H9 (cell line): Measurements from ENCODE around the gene NUP62CL. TPM values are rescaled to one million over a fixed set of nuclear protein-coding genes. Genes with fewer than 3 reads are reported as not detected.

Experiments
- DNase-seq: peaks from one replicate; pipeline ENCODE4 v3.0.0-alpha.2; 2017
- H2AFZ ChIP-seq: one replicate; pipeline ENCODE4 v1.6.1; 2013; ENCODE audit warnings: mild to moderate bottlenecking, low read length, control low read depth, moderate library complexity
- H2AK5ac ChIP-seq: 2 replicates; pipeline ENCODE4 v1.6.1; 2013; ENCODE audit warnings: low read length, control low read depth, mixed read lengths; ENCODE audit not compliant: insufficient read length
- H2BK120ac ChIP-seq: one replicate; pipeline ENCODE4 v1.6.1; 2013; ENCODE audit warnings: low read depth, mild to moderate bottlenecking, low read length, control low read depth, inconsistent platforms; ENCODE audit not compliant: poor library complexity, severe bottlenecking
- H2BK12ac ChIP-seq: 2 replicates; pipeline ENCODE4 v1.6.1; 2013; ENCODE audit warnings: low read length, control low read depth, mixed read lengths, low read depth; ENCODE audit not compliant: insufficient read length
- H2BK15ac ChIP-seq: 2 replicates; pipeline ENCODE4 v1.6.1; 2013; ENCODE audit warnings: low read depth, low read length, control low read depth
- H2BK20ac ChIP-seq: one replicate; pipeline ENCODE4 v1.6.1; 2013; ENCODE audit warnings: low read depth, mild to moderate bottlenecking, low read length, control low read depth, inconsistent platforms; ENCODE audit not compliant: poor library complexity, severe bottlenecking
- H2BK5ac ChIP-seq: 2 replicates; pipeline ENCODE4 v1.6.1; 2013; ENCODE audit warnings: low read length, control low read depth, mixed read lengths; ENCODE audit not compliant: insufficient read length
- H3K14ac ChIP-seq: 2 replicates; pipeline ENCODE4 v1.6.1; 2013; ENCODE audit warnings: low read length, control low read depth; ENCODE audit not compliant: insufficient read depth
- H3K18ac ChIP-seq: 2 replicates; pipeline ENCODE4 v1.6.1; 2013; ENCODE audit warnings: low read depth, mild to moderate bottlenecking, mixed read lengths, low read length, control low read depth; ENCODE audit not compliant: insufficient read length
- H3K23ac ChIP-seq: 2 replicates; pipeline ENCODE4 v1.6.1; 2013; ENCODE audit warnings: low read length, control low read depth, mixed read lengths, low read depth; ENCODE audit not compliant: insufficient read length
- H3K23me2 ChIP-seq: 2 replicates; pipeline ENCODE4 v1.6.1; 2013; ENCODE audit warnings: low read depth, mild to moderate bottlenecking, mixed read lengths, low read length, control low read depth; ENCODE audit not compliant: insufficient read length, poor library complexity, severe bottlenecking
- H3K27ac ChIP-seq: 2 replicates; pipeline ENCODE4 v1.5.1; 2013; ENCODE audit warnings: low read length, control low read depth, mixed read lengths, low read depth; ENCODE audit not compliant: insufficient read length
- H3K27me3 ChIP-seq: 2 replicates; pipeline ENCODE4 v1.6.1; 2013; ENCODE audit warnings: low read length, control low read depth, inconsistent platforms; ENCODE audit not compliant: insufficient read depth
- H3K4ac ChIP-seq: 2 replicates; pipeline ENCODE4 v1.6.1; 2013; ENCODE audit warnings: low read depth, mild to moderate bottlenecking, control low read depth, inconsistent platforms, low read length, moderate library complexity
- H3K4me1 ChIP-seq: 2 replicates; pipeline ENCODE4 v1.6.1; 2013; ENCODE audit warnings: low read length, control low read depth, inconsistent platforms; ENCODE audit not compliant: insufficient read depth
- H3K4me2 ChIP-seq: 2 replicates; pipeline ENCODE4 v1.6.1; 2013; ENCODE audit warnings: low read length, control low read depth, mixed read lengths; ENCODE audit not compliant: insufficient read length, insufficient read depth
- H3K56ac ChIP-seq: 2 replicates; pipeline ENCODE4 v1.6.1; 2013; ENCODE audit warnings: low read depth, mild to moderate bottlenecking, mixed read lengths, low read length, control low read depth; ENCODE audit not compliant: insufficient read length
- H3K79me1 ChIP-seq: 2 replicates; pipeline ENCODE4 v1.6.1; 2013; ENCODE audit warnings: low read depth, mild to moderate bottlenecking, moderate library complexity, low read length, control low read depth, inconsistent platforms; ENCODE audit not compliant: insufficient read depth, poor library complexity, severe bottlenecking
- H3K79me2 ChIP-seq: 2 replicates; pipeline ENCODE4 v1.6.1; 2013; ENCODE audit warnings: low read length, control low read depth, inconsistent platforms; ENCODE audit not compliant: insufficient read depth
- H3K9ac ChIP-seq: 2 replicates; pipeline ENCODE4 v1.6.1; 2013; ENCODE audit warnings: low read length, control low read depth, mixed read lengths; ENCODE audit not compliant: insufficient read length; ENCODE audit errors: extremely low read depth
- H3K9me3 ChIP-seq: one replicate; pipeline ENCODE4 v1.6.1; 2013; ENCODE audit warnings: low read depth, low read length, inconsistent platforms; ENCODE audit not compliant: control insufficient read depth
- H3T11ph ChIP-seq: one replicate; pipeline ENCODE4 v1.6.1; 2013; ENCODE audit warnings: mild to moderate bottlenecking, low read length, control low read depth, inconsistent platforms
- H4K20me1 ChIP-seq: one replicate; pipeline ENCODE4 v1.6.1; 2013; ENCODE audit not compliant: control insufficient read depth, insufficient read length, insufficient read depth
- H4K5ac ChIP-seq: 2 replicates; pipeline ENCODE4 v1.6.1; 2013; ENCODE audit warnings: low read depth, mild to moderate bottlenecking, mixed read lengths, low read length, control low read depth; ENCODE audit not compliant: insufficient read length
- H4K8ac ChIP-seq: replicated peaks from 2 replicates; pipeline ENCODE4 v1.6.1; 2013; ENCODE audit warnings: low read length, control low read depth, mixed read lengths, low read depth; ENCODE audit not compliant: insufficient read length
- H4K91ac ChIP-seq: 2 replicates; pipeline ENCODE4 v1.6.1; 2013; ENCODE audit warnings: low read depth, mild to moderate bottlenecking, moderate library complexity, mixed read lengths, low read length, control low read depth; ENCODE audit not compliant: insufficient read length
- H3K27ac Mint-ChIP-seq, 3 experiments: 2 replicates in 2 of 3; 3 replicates in 1 of 3; pipeline ENCODE4 v1.8.0; 2020 to 2021; ENCODE audit warnings: mixed read lengths in 3 of 3, mild to moderate bottlenecking in 1 of 3, moderate library complexity in 1 of 3
- H3K27me3 Mint-ChIP-seq: 2 replicates; pipeline ENCODE4 v1.8.0; 2021; ENCODE audit warnings: low read depth, mild to moderate bottlenecking, moderate library complexity, mixed read lengths
- H3K36me3 Mint-ChIP-seq, 3 experiments: 2 replicates in 2 of 3; 3 replicates in 1 of 3; pipeline ENCODE4 v1.8.0; 2020 to 2021; ENCODE audit warnings: low read depth in 3 of 3, mixed read lengths in 3 of 3; ENCODE audit not compliant: insufficient read depth in 1 of 3
- H3K4me1 Mint-ChIP-seq, 2 experiments: 2 replicates each; pipeline ENCODE4 v1.8.0; 2020; ENCODE audit warnings: mixed read lengths in 2 of 2
- H3K4me3 Mint-ChIP-seq, 2 experiments: 2 replicates in 1 of 2; 3 replicates in 1 of 2; pipeline ENCODE4 v1.8.0; 2020 to 2021; ENCODE audit warnings: mild to moderate bottlenecking in 2 of 2, mixed read lengths in 2 of 2, moderate library complexity in 1 of 2
- H3K9me3 Mint-ChIP-seq, 2 experiments: 2 replicates in 1 of 2; 3 replicates in 1 of 2; pipeline ENCODE4 v1.8.0; 2020; ENCODE audit warnings: mild to moderate bottlenecking in 2 of 2, mixed read lengths in 2 of 2, moderate library complexity in 1 of 2
- WGBS: extraction: QIAGEN DNeasy Blood & Tissue Kit; methylation state at CpG from one replicate; pipeline ENCODE4 v1.1.7; 2013; ENCODE audit warnings: missing lambda C conversion rate, low lambda C conversion rate, mixed read lengths; ENCODE audit not compliant: insufficient read length; ENCODE audit errors: extremely low coverage; 5-methylcytosine and 5-hydroxymethylcytosine counted together
- total RNA-seq: library from RNA; stranded (reverse); gene quantifications from 2 replicates; pipeline ENCODE4 v1.2.1, GENCODE V29; 2021
- TF ChIP-seq, protein P1 (sequence below): fragments of 200-600 bp; sonication (generic); conservative IDR thresholded peaks from 3 replicates; pipeline ENCODE4 v1.8.0; 2021; ENCODE audit warnings: antibody characterized with exemption, mild to moderate bottlenecking

Gene NUP62CL
- total RNA-seq, 1 experiment from 2014 or later = 3.9 TPM

DNA sequence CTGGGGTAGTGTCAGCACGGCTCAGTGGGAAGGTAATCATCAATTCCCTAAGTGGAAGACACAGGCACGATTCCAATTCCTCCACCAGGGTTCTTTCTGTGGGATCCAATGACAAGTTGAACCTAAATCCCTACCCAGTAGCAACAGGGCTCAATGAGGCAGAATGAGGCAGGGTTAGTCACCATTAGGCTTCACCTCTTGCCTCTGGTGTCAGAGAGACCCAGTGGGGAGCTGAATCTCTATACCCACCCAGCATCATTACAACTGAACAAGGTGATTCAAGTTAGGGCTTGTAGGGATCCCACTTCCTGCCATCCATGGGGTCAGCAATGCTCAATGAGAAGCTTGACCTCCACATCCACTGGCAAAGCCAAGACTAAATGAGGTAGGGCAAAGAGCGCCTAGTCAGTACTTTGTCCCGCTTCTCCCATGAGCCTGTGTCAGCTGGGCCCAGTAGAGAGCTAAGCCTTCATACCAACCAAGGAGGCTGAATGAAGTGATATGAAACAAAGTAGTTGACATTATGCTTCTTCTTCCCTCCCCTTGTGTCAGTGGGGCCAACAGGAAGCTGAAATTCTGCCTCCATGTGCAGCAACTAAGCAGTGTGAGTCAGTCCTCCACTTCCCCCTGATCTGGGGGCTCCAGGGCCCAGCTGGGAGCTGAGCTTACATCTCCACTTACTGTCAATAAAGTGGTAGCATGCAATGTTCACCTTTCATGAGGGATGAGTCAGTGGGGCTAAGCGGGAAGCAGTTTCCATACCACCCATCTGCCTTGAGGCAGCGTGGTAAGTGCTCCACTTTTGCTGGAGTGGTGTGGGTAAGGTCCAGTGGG, 51.2 kb downstream of the NUP62CL start:
- H4K5ac ChIP-seq = no peak overlapping the region
- H2BK15ac ChIP-seq = no peak overlapping the region
- Mint-ChIP-seq H3K36me3 (peaks cover 0 to 7% (median 5%) of the 10 kb centered on the region in 3 experiments; a peak in 3 of 7 replicates), H3K27ac (peak overlapping the region in 1 of 3 experiments; percentile 82; a peak in 1 of 7 replicates), H3K9me3 (peaks cover 0 to 30% of the 10 kb centered on the region in 2 experiments; a peak in 2 of 5 replicates), H3K4me3 (peak overlapping the region; percentile 72 to 84), H3K4me1 (peaks cover 22 to 30% of the 10 kb centered on the region in 2 experiments), H3K27me3 (no peaks in the 10 kb centered on the region)
- H4K91ac ChIP-seq = no peak overlapping the region
- H2BK12ac ChIP-seq = no peak overlapping the region
- no peak overlapping the region for H3K4ac ChIP-seq
- H3K27ac ChIP-seq = no peak overlapping the region
- peaks cover 2% of the 10 kb centered on the region; the same call in 1 of the 2 replicates for H3K4me1 ChIP-seq
- H3K9ac ChIP-seq = no peak overlapping the region
- no peaks in the 10 kb centered on the region for H3K27me3 ChIP-seq
- no peaks in the 10 kb centered on the region for H3K79me2 ChIP-seq
- no peaks in the 10 kb centered on the region for H4K20me1 ChIP-seq
- no peak overlapping the region for H2BK20ac ChIP-seq
- H3K14ac ChIP-seq = no peak overlapping the region
- H3K79me1 ChIP-seq = no peaks in the 10 kb centered on the region
- no peak for DNase-seq
- no peak overlapping the region for H4K8ac ChIP-seq
- no peak overlapping the region for H3K18ac ChIP-seq
- no peaks in the 10 kb centered on the region for H3K23me2 ChIP-seq
- TF ChIP-seq, protein P1, sequence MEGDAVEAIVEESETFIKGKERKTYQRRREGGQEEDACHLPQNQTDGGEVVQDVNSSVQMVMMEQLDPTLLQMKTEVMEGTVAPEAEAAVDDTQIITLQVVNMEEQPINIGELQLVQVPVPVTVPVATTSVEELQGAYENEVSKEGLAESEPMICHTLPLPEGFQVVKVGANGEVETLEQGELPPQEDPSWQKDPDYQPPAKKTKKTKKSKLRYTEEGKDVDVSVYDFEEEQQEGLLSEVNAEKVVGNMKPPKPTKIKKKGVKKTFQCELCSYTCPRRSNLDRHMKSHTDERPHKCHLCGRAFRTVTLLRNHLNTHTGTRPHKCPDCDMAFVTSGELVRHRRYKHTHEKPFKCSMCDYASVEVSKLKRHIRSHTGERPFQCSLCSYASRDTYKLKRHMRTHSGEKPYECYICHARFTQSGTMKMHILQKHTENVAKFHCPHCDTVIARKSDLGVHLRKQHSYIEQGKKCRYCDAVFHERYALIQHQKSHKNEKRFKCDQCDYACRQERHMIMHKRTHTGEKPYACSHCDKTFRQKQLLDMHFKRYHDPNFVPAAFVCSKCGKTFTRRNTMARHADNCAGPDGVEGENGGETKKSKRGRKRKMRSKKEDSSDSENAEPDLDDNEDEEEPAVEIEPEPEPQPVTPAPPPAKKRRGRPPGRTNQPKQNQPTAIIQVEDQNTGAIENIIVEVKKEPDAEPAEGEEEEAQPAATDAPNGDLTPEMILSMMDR = no peak
- no peak overlapping the region for H3T11ph ChIP-seq
- no peak overlapping the region for H2BK5ac ChIP-seq
- H3K23ac ChIP-seq = no peak overlapping the region
- H3K4me2 ChIP-seq = peak overlapping the region; percentile 44
- H2AK5ac ChIP-seq = no peak overlapping the region
- no peak overlapping the region for H2BK120ac ChIP-seq
- H3K56ac ChIP-seq = no peak overlapping the region
- no CpG with 5 or more reads among the region's 6 CpGs for WGBS
- no peaks in the 10 kb centered on the region for H3K9me3 ChIP-seq
- H2AFZ ChIP-seq = no peak overlapping the region
